Duodenal mucosa (tissue), 2 donors: ENCODE data around the gene KRT79.

Experiments
- H3K27ac ChIP-seq: one replicate; pipeline ENCODE4 v1.7.0; 2013; ENCODE audit warnings: low read depth, low read length
- H3K27me3 ChIP-seq, 2 donors: one replicate each; pipeline ENCODE4 v1.7.0; 2013; ENCODE audit warnings: low read length in 2 of 2, control low read depth in 1 of 2; ENCODE audit not compliant: insufficient read depth in 2 of 2, control insufficient read depth in 1 of 2
- H3K36me3 ChIP-seq, 2 donors: one replicate each; pipeline ENCODE4 v1.7.0; 2013; ENCODE audit warnings: low read length in 2 of 2, control low read depth in 1 of 2; ENCODE audit not compliant: insufficient read depth in 2 of 2, control insufficient read depth in 1 of 2
- H3K4me1 ChIP-seq, 2 donors: one replicate each; pipeline ENCODE4 v1.7.0; 2013; ENCODE audit warnings: low read length in 2 of 2, control low read depth in 1 of 2; ENCODE audit not compliant: insufficient read depth in 2 of 2, control insufficient read depth in 1 of 2
- H3K4me3 ChIP-seq, 2 donors: one replicate each; pipeline ENCODE4 v1.7.0; 2013; ENCODE audit warnings: low read length in 2 of 2, low read depth in 1 of 2
- H3K9ac ChIP-seq, 2 donors: one replicate each; pipeline ENCODE4 v1.7.0; 2013; ENCODE audit warnings: low read length in 2 of 2, low read depth in 1 of 2
- H3K9me3 ChIP-seq, 2 donors: one replicate each; pipeline ENCODE4 v1.7.0; 2013; ENCODE audit warnings: low read length in 2 of 2, control low read depth in 1 of 2; ENCODE audit not compliant: control insufficient read depth in 1 of 2

The KRT79 gene

DNA sequence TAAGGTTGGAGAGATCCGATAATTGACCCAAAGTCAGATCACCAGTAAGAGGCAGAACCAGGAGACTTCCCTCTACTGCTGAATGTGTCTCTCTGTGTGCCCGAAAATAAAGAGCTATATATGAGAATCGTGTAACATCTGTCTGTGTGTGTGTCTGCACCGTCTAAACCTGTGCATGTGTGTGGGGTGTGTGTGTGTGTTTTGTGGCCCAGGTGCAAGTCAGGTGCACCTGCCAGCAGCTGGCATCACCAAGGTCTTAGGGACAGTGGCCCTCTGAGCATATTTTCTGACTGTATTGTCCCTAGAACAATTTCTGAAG is 39.4 kb upstream of the KRT79 start:
- Histone ChIP-seq H3K27ac (peak overlapping the region; percentile 67), H3K36me3 (no peaks in the 10 kb centered on the region), H3K4me1 (peaks cover 59 to 75% of the 10 kb centered on the region in 2 donors), H3K27me3 (no peaks in the 10 kb centered on the region), H3K4me3 (peak overlapping the region; percentile 57 to 63), H3K9ac (peak overlapping the region; percentile 71 to 79), H3K9me3 (no peaks in the 10 kb centered on the region)

DNA sequence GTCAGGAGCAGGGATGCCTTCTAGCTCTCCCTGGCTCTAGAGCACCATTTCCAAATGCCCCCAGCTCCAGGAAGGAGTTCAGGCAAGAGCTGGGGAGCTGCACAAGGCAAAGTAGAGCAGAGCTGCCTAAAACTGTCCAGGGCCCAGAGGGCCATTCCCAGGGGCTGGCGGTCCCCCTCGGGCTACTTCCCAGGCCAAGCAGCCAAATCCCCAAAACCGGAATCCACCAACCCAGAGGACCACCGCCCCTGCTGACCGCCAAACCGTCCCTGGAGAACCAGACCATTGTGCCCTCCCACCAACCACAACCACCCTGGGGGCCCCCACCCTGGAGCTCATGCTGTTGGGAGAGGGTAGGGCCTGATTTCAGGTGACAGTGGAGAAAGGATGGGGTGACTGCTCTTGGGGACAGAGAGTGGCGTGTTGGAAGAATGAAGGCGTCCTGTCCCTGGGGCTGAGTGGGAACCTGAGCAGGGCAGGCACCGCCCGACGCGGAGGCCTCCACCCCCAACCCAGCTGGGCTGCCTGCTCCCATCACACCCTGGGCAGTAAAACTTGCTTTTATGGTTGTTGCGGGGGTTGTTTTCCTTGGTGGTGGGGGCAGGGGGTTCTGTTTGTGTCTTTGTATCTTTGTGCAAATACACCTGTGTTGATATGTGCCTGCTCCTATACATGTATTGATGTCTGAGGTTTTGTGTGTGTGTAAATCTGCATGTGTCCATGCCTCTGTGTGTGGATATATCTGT is 38.7 kb upstream of the KRT79 start:
- H3K9me3 ChIP-seq, result no peaks in the 10 kb centered on the region
- peak overlapping the region; percentile 71 to 79 for H3K9ac ChIP-seq
- H3K27ac ChIP-seq, result no peak overlapping the region
- H3K4me1 ChIP-seq, result peaks cover 59 to 73% of the 10 kb centered on the region in 2 donors
- no peaks in the 10 kb centered on the region for H3K36me3 ChIP-seq
- H3K4me3 ChIP-seq, result no peak overlapping the region
- H3K27me3 ChIP-seq, result no peaks in the 10 kb centered on the region

DNA sequence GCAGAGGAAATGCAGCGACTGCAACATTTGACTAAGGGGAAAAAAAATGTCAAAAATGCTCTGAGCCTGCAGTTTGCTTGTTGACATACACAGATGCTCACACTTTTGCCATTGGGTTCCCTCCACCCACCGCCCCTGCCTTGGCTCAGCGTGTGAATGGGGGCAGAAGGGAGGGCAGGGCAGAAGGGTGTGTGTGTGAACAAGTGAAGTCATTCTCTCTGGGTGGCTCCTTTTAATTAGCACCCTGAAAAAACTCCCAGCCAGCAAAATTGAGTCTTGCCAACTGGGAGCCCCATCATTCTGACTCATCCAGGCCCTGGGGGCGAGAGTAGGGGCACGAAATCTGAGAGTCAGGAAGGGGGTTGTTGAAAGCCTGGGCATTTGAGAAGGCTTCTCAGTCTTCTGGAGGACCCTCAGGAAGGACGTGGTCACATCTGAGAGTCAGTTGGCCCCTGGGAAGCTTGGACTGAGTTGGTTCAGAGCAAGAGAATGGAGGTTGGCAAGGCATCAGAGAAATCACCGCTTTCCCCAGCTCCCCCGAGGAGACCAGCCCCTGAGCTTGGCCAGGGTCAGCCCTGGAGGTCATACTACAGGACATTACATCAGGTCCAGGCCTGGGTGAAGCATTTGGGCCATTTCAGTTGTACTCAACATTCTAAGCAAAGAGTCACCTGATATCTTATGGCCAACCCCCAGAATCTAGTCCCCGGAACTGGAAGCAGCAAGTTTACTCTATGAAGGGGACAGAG is 37.4 kb upstream of the KRT79 start:
- H3K4me1 ChIP-seq, result peaks cover 57 to 69% of the 10 kb centered on the region in 2 donors

DNA sequence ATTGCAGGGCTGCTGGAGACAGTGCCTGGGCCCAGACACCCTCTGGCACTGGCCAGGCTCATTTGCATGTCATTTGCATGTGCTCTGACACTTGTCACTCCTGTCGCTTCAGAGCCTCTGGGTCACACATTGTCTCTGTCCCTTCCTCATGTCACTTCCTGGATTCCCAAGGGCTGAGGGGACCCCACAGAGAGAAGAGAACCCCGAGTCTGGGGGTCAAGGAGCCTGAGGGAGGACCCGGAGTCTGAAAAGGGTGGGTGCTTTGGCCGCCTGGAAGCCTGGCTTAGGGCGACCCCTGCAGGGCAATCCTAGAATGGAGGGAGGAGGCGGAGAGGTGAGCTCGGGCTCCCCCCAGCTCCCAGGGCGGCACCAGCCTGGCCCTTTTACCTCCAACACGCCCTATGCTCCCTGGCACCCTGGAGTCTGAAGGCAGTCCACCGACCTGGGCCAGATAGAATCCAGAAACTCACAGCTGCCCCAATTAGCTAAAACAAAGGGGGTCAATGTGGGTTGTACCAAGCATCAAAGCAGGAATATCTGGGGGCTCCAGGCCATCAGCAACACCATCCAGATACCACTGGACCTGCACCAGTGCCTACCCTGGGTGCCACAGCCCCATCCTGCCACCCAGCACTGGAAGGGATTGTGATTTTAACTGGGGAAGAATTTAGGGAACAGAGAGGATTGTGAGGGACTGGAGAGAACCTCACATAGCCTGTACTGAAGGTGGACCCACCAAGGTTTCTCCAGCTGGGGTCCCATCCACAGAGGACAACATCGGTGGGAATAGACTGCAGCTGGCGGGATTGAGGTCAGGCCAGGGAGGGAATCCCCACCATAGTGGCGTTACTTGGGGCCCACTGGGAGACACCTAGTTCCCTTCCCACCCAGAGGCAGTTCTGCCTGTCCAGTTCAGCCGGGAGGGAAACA is 36.5 kb upstream of the KRT79 start:
- Histone ChIP-seq H3K27ac (peak overlapping the region; percentile 5), H3K4me1 (peaks cover 52 to 63% of the 10 kb centered on the region in 2 donors)

More for the DNA sequence above, 37.4 kb upstream of the KRT79 start:
- no peaks in the 10 kb centered on the region for H3K9me3 ChIP-seq
- no peaks in the 10 kb centered on the region for H3K36me3 ChIP-seq
- no peak overlapping the region for H3K4me3 ChIP-seq
- H3K27me3 ChIP-seq, result no peaks in the 10 kb centered on the region
- no peak overlapping the region for H3K27ac ChIP-seq
- peak overlapping the region; percentile 1 to 70 for H3K9ac ChIP-seq

DNA sequence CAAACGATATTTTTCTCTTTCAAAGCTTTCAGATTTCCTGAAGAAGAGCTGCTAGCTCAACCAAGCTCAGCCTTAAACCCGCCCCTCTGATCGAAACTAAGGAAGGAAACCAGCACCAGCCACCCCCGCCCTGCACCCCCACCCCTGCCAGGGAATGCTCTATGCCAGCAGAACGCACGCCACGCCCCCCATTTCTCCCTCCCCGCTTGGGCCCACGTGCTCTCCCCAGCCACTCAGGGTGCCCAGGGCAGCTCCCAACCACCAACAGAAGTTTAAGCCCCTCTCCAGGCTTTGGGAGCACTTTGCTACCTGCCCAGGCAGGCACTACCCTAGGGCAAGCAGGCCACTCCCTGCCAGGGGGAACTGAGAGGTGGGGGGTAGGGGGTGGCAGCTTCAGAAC is 33.5 kb upstream of the KRT79 start:
- Histone ChIP-seq H3K9me3 (no peaks in the 10 kb centered on the region), H3K9ac (peak overlapping the region in 1 of 2 donors; percentile 2), H3K36me3 (no peaks in the 10 kb centered on the region), H3K4me1 (peaks cover 29 to 37% of the 10 kb centered on the region in 2 donors), H3K27ac (no peak overlapping the region), H3K4me3 (peak overlapping the region in 1 of 2 donors; percentile 17), H3K27me3 (no peaks in the 10 kb centered on the region)

More for the DNA sequence above, 36.5 kb upstream of the KRT79 start:
- Histone ChIP-seq H3K36me3 (no peaks in the 10 kb centered on the region), H3K9ac (peak overlapping the region; percentile 1 to 70), H3K9me3 (no peaks in the 10 kb centered on the region), H3K4me3 (peak overlapping the region in 1 of 2 donors; percentile 42), H3K27me3 (no peaks in the 10 kb centered on the region)

DNA sequence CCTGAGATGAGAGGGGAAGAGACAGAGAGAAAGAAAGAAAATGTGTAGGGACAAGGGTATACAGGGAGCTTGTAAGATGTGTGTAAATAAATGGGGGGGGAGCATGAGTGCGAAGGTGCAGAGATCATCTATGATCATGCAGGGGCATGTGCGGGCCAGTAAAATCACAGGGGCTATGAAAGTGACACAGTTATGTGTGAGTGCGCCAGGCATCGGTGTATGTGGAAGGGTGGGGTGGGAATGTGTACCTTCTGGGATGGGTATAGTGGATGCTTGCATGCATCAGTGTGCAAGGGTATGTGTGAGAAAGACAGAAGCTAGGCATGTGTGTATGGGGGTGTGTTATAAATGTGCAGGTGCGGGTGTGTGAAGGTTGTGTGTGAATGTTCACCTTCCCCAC is 33.0 kb upstream of the KRT79 start:
- Histone ChIP-seq H3K36me3 (no peaks in the 10 kb centered on the region), H3K4me1 (peaks cover 25 to 32% of the 10 kb centered on the region in 2 donors), H3K27me3 (no peaks in the 10 kb centered on the region), H3K9me3 (no peaks in the 10 kb centered on the region), H3K9ac (no peak overlapping the region), H3K27ac (no peak overlapping the region), H3K4me3 (peak overlapping the region in 1 of 2 donors; percentile 17)

DNA sequence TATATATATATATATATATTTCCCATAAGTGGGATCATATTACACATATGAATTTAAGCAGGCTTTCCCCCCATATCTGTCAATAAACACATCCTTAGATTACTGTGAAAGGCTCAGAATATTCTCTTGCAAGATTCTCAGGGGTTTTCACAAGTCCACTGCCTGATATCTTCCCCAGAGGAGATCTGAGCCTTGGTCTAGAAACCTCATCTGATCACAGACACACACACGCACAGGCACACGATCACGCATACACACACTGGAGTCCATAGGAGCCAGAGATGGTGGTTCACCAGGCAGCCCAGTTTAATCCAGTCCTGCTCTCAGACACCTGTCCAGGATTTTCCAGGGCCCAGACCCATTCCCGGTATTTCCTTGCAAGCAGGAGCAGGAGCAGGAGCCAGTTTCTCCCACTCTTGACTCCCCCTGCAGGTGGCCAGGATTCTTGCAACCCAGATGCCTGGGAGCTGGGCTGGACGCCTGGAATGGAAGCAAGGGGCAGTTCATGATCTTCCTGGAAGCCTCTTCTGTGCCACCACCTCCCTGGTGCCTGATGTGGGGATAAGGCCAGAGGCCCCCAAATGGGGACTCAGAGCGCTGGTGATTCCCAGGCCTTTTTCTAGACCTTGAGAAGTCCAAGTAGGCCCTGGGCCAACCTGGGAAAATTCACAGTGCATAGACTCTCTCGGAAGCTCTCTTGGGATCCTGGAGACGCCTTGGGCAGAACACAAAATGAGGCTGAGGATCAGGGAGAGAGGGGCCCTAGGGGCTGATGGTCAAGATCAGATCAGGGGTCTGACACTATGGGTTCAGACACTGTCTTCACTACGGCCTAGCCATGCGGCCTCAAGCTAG is 31.2 kb upstream of the KRT79 start:
- Histone ChIP-seq H3K9ac (no peak overlapping the region), H3K4me3 (no peak overlapping the region), H3K9me3 (no peaks in the 10 kb centered on the region), H3K4me1 (peaks cover 14 to 16% of the 10 kb centered on the region in 2 donors), H3K27ac (no peak overlapping the region), H3K36me3 (no peaks in the 10 kb centered on the region), H3K27me3 (no peaks in the 10 kb centered on the region)

DNA sequence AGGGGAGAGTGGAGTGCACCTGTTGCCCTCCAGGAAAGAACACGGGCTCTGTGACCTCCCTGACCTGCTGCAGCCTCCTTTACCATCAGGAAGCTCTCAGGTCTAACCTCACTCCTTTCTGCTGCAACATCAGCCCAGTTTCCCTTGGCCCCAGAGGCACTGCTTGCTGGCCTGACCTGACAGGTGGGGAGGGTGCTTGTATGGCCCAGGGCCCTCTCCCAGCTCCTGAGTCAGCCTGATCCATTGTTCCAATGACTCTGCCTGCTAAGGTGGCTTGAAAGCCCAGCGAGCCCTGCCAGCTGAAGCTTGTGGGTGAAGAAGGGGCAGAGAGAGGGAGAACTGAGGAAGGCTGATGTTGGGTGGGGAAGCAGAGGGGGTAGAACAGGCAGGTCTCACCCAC is 27.9 kb upstream of the KRT79 start:
- Histone ChIP-seq H3K27me3 (no peaks in the 10 kb centered on the region), H3K4me1 (peaks cover 10 to 15% of the 10 kb centered on the region in 2 donors), H3K36me3 (no peaks in the 10 kb centered on the region), H3K4me3 (no peak overlapping the region), H3K9ac (no peak overlapping the region), H3K27ac (no peak overlapping the region), H3K9me3 (no peaks in the 10 kb centered on the region)

DNA sequence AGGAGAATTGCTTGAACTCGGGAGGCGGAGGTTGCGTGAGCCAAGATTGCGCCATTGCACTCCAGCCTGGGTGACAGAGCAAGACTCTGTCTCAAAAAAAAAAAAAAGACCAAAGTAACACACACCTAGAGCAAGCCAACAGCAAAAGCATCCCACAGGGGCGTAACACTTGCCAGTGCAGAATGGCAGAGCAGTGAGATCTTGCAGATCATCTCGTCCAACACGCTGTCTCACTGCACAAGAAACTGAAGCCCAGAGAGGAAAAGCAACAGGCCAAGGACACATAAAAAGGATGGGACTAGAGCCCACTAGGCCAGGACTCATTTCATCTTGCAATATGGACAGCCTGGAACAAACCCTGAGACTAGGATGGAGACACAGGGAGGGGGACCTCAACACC is 27.4 kb upstream of the KRT79 start:
- Histone ChIP-seq H3K27me3 (no peaks in the 10 kb centered on the region), H3K36me3 (no peaks in the 10 kb centered on the region), H3K9me3 (no peaks in the 10 kb centered on the region), H3K4me3 (no peak overlapping the region), H3K9ac (no peak overlapping the region), H3K27ac (no peak overlapping the region), H3K4me1 (peaks cover 9 to 15% of the 10 kb centered on the region in 2 donors)
